CD4-positive, alpha-beta T cell (primary cell): ENCODE data around the gene SERPINA12. TPM values are rescaled to one million over a fixed set of nuclear protein-coding genes. Genes with fewer than 3 reads are reported as not detected.
"Not testable (repeated sequence)": the region's sequence is repeated elsewhere in the genome, so short reads cannot be mapped to it uniquely, and the experiment has no call there.

Experiments
- ATAC-seq: fragments of 200-7000 bp; cut with Tn5 transposase; one replicate; pipeline ENCODE4 v1.10.0; 2022; ENCODE audit warnings: mild to moderate bottlenecking; ENCODE audit not compliant: poor library complexity
- CTCF ChIA-PET: fragments of 350-600 bp; sonication (Branson Sonifier 250); formaldehyde crosslinking; loops from one replicate; lab custom pipeline; 2021; ENCODE audit warnings: antibody characterized with exemption, inconsistent platforms; lab: Charles Lee
- POLR2A ChIA-PET: fragments of 350-600 bp; sonication (Branson Sonifier 250); formaldehyde crosslinking; loops from one replicate; lab custom pipeline; 2021; ENCODE audit warnings: antibody characterized with exemption, inconsistent platforms; lab: Charles Lee
- DNase-seq, 14 experiments: peaks; one replicate each; pipeline ENCODE4 v3.0.0-alpha.2; 2013 to 2020; ENCODE audit warnings: mixed read lengths in 2 of 14
- H3K27ac ChIP-seq, 2 donors: one replicate each; pipeline versions ENCODE4 v1.5.1 to v1.7.0; 2013; ENCODE audit warnings: low read length in 2 of 2, low read depth in 1 of 2, mild to moderate bottlenecking in 1 of 2
- H3K27me3 ChIP-seq, 2 experiments: 1 replicate in 1 of 2; 2 replicates in 1 of 2; pipeline versions ENCODE4 v1.6.1 to v1.7.0; 2013; ENCODE audit warnings: low read length in 2 of 2, control low read depth in 1 of 2, mild to moderate bottlenecking in 1 of 2, moderate library complexity in 1 of 2; ENCODE audit not compliant: insufficient read depth in 2 of 2, control insufficient read depth in 1 of 2
- H3K36me3 ChIP-seq: one replicate; pipeline ENCODE4 v1.6.1; 2013; ENCODE audit warnings: low read length, control low read depth; ENCODE audit not compliant: insufficient read depth
- H3K4me1 ChIP-seq: one replicate; pipeline ENCODE4 v1.6.1; 2013; ENCODE audit warnings: low read length, control low read depth; ENCODE audit not compliant: insufficient read depth
- H3K4me3 ChIP-seq: one replicate; pipeline ENCODE4 v1.5.1; 2013; ENCODE audit warnings: mild to moderate bottlenecking, low read length, moderate library complexity
- H3K9me3 ChIP-seq, 2 experiments: 1 replicate in 1 of 2; 2 replicates in 1 of 2; pipeline versions ENCODE4 v1.6.1 to v1.7.0; 2013; ENCODE audit warnings: low read length in 2 of 2, mild to moderate bottlenecking in 2 of 2, control low read depth in 1 of 2, moderate library complexity in 1 of 2; ENCODE audit not compliant: control insufficient read depth in 1 of 2, insufficient read depth in 1 of 2
- H3K27ac Mint-ChIP-seq: one replicate; pipeline ENCODE4 v1.8.0; 2020; ENCODE audit warnings: mixed read lengths
- H3K27me3 Mint-ChIP-seq: one replicate; pipeline ENCODE4 v1.8.0; 2021; ENCODE audit warnings: mixed read lengths
- H3K36me3 Mint-ChIP-seq: one replicate; pipeline ENCODE4 v1.8.0; 2021; ENCODE audit warnings: low read depth, mixed read lengths
- H3K4me1 Mint-ChIP-seq: one replicate; pipeline ENCODE4 v1.8.0; 2021; ENCODE audit warnings: low read depth, mixed read lengths
- H3K4me3 Mint-ChIP-seq: one replicate; pipeline ENCODE4 v1.8.0; 2020; ENCODE audit warnings: mild to moderate bottlenecking, mixed read lengths
- H3K9me3 Mint-ChIP-seq: one replicate; pipeline ENCODE4 v1.8.0; 2020; ENCODE audit warnings: mixed read lengths
- intact Hi-C, 2 experiments: fragments of 100-400 bp; cut with DNase I in 1 of 2; cut with micrococcal nuclease in 1 of 2; formaldehyde crosslinking; loops; one replicate each; pipeline versions ENCODE4 v1.15.1 to v1.9.0; 2023 to 2025; cut with DNase I, micrococcal nuclease
- total RNA-seq, 174 experiments: library from RNA in 2 of 174; stranded (reverse) in 2 of 174; gene quantifications; one replicate each; pipeline ENCODE4 v1.2.3 and lab custom pipeline; 2021 to 2026
- TF ChIP-seq, protein P1 (sequence below): fragments of 200-600 bp; IDR thresholded peaks from one replicate; pipeline ENCODE4 v1.8.0; 2022; ENCODE audit warnings: antibody characterized with exemption, mild to moderate bottlenecking

SERPINA12 gene
- total RNA-seq, 2 experiments from 2014 or later: not detected

DNA sequence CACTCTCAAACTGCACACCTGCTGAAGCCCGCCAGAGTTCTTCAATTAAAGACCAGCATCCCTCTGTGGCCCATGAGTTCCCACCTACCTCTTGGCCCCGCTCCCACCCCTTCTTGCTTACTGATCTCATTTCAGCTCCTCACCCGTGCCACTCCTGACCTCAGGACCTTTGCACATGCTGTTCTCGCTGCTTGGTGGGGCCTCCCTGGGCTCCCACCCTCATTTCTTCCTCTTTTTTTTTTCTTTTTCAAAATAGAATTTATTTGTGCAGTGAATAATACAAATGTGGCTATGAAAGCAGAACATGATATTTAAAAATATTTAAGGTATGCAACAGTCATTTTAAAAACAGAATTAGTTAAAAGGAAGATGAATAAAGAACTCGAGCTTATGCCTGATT lies 24.8 kb downstream of the SERPINA12 start:
- CTCF ChIA-PET: no interaction called here
- Mint-ChIP-seq H3K4me1 (peaks cover 6% of the 10 kb centered on the region), H3K4me3 (no peak overlapping the region)

DNA sequence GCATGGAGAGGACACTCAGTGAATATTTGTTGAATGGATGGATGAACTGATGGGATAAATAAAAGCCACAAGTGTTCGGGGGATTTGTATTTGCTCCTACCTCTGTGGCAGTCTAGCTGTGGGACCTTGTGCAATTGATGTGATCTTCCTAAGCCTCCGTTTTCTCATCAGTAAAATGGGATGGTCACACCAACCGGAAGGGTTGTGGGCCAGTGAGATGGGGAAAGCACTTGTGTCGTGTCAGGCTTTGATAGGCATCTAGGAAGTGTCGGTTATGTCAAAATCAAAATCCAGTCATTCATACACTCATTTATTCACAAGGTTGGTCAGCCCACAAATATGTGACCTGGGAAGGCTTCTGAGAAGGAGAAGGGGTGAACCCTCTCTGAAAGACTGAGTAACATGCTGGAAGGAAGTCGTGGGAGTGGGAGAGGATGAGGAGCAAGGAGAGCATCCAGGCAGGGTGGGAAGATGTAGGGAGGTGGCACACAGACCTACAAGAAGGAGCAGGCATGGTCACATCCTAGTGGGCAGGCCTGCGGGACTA lies 25.5 kb downstream of the SERPINA12 start:
- H3K27ac Mint-ChIP-seq: no peak overlapping the region
- peaks cover 10 to 17% of the 10 kb centered on the region in 2 experiments for H3K27me3 ChIP-seq
- H3K36me3 Mint-ChIP-seq: no peaks in the 10 kb centered on the region
- H3K9me3 ChIP-seq: peaks cover 0 to 6% of the 10 kb centered on the region in 2 experiments
- no peaks in the 10 kb centered on the region for H3K36me3 ChIP-seq
- POLR2A ChIA-PET: no interaction called here
- peaks cover 4% of the 10 kb centered on the region for H3K9me3 Mint-ChIP-seq
- H3K4me3 ChIP-seq: no peak overlapping the region
- intact Hi-C loops: no loop called here
- H3K27me3 Mint-ChIP-seq: peaks cover 27% of the 10 kb centered on the region
- CTCF ChIA-PET: no interaction called here
- TF ChIP-seq, protein P1, sequence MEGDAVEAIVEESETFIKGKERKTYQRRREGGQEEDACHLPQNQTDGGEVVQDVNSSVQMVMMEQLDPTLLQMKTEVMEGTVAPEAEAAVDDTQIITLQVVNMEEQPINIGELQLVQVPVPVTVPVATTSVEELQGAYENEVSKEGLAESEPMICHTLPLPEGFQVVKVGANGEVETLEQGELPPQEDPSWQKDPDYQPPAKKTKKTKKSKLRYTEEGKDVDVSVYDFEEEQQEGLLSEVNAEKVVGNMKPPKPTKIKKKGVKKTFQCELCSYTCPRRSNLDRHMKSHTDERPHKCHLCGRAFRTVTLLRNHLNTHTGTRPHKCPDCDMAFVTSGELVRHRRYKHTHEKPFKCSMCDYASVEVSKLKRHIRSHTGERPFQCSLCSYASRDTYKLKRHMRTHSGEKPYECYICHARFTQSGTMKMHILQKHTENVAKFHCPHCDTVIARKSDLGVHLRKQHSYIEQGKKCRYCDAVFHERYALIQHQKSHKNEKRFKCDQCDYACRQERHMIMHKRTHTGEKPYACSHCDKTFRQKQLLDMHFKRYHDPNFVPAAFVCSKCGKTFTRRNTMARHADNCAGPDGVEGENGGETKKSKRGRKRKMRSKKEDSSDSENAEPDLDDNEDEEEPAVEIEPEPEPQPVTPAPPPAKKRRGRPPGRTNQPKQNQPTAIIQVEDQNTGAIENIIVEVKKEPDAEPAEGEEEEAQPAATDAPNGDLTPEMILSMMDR: no peak
- no peak for DNase-seq
- no peak for ATAC-seq
- H3K4me3 Mint-ChIP-seq: no peak overlapping the region
- H3K4me1 Mint-ChIP-seq: peaks cover 6% of the 10 kb centered on the region
- H3K4me1 ChIP-seq: peaks cover 7% of the 10 kb centered on the region
- no peak overlapping the region for H3K27ac ChIP-seq

More for the DNA sequence above, 24.8 kb downstream of the SERPINA12 start:
- no peak overlapping the region for H3K4me3 ChIP-seq
- no peak overlapping the region for H3K27ac ChIP-seq
- H3K9me3 ChIP-seq: no peaks in the 10 kb centered on the region
- intact Hi-C loops: no loop called here
- no peak overlapping the region for H3K27ac Mint-ChIP-seq
- ATAC-seq (no peak), DNase-seq (no peak)
- POLR2A ChIA-PET: no interaction called here
- H3K27me3 Mint-ChIP-seq: peaks cover 27% of the 10 kb centered on the region
- TF ChIP-seq, protein P1: no peak
- H3K36me3 ChIP-seq: no peaks in the 10 kb centered on the region
- no peaks in the 10 kb centered on the region for H3K36me3 Mint-ChIP-seq
- H3K4me1 ChIP-seq: peaks cover 7% of the 10 kb centered on the region
- no peaks in the 10 kb centered on the region for H3K9me3 Mint-ChIP-seq
- peaks cover 10 to 17% of the 10 kb centered on the region in 2 experiments for H3K27me3 ChIP-seq

DNA sequence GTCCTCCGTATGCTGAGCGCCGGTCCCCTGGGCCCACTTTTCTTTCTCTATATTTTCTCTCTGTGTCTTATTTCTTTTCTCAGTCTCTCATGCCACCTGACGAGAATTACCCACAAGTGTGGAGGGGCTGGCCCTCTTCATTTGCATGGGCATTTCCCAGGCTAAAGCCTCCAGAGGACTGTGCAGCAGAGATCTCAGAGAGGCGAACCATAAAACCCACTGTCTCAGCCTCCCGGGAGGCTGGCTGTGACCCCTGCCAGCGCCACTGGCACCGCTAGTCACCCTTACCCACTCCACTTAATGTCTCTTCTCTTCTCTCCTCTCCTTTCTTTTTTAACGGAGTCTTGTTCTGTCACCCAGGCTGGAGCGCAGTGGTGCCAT lies 26.2 kb downstream of the SERPINA12 start:
- intact Hi-C loops: no loop called here
- Histone ChIP-seq H3K36me3 (no peaks in the 10 kb centered on the region), H3K9me3 (peaks cover 0 to 12% of the 10 kb centered on the region in 2 experiments), H3K27me3 (peaks cover 10 to 17% of the 10 kb centered on the region in 2 experiments), H3K4me3 (no peak overlapping the region), H3K4me1 (peaks cover 7% of the 10 kb centered on the region), H3K27ac (no peak overlapping the region)
- Mint-ChIP-seq H3K4me1 (peaks cover 6% of the 10 kb centered on the region), H3K9me3 (peaks cover 8% of the 10 kb centered on the region), H3K4me3 (no peak overlapping the region), H3K27me3 (peaks cover 22% of the 10 kb centered on the region), H3K27ac (no peak overlapping the region), H3K36me3 (no peaks in the 10 kb centered on the region)
- POLR2A ChIA-PET: no interaction called here
- TF ChIP-seq, protein P1: no peak
- CTCF ChIA-PET: no interaction called here
- DNase-seq (no peak), ATAC-seq (no peak)

DNA sequence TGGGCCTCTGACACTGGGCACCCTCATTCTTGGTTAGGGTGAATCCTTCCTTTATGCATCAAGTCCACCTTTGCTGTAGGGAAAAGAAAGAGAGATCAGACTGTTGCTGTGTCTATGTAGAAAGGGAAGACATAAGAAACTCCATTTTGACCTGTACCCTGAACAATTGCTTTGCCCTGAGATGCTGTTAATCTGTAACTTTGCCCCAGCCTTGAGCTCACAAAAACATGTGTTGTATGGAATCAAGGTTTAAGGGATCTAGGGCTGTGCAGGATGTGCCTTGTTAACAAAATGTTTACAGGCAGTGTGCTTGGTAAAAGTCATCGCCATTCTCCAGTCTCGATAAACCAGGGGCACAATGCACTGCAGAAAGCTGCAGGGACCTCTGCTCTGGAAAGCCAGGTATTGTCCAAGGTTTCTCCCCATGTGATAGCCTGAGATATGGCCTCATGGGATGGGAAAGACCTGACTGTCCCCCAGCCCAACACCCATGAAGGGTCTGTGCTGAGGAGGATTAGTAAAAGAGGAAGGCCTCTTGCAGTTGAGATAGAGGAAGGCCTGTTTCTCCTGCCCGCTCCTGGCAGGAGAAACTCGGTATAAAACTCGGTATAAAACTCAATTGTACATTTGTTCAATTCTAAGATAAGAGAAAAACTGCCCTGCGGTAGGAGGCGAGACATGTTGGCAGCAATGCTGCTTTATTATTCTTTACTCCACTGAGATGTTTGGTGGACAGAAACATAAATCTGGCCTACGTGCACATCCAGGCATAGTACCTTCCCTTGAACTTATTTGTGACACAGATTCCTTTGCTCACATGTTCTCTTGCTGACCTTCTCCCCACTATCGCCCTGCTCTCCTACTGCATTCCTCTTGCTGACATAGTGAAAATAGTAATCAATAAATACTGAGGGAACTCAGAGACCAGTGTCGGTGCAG lies 26.9 kb downstream of the SERPINA12 start:
- H3K27ac Mint-ChIP-seq, intact Hi-C loops, H3K4me3 Mint-ChIP-seq, H3K9me3 Mint-ChIP-seq, CTCF ChIA-PET, H3K4me3 ChIP-seq, H3K4me1 ChIP-seq, H3K27ac ChIP-seq, ATAC-seq, POLR2A ChIA-PET, H3K4me1 Mint-ChIP-seq, H3K36me3 ChIP-seq, H3K36me3 Mint-ChIP-seq, DNase-seq: not testable (repeated sequence)
- H3K9me3 ChIP-seq: peaks cover 0 to 16% of the 10 kb centered on the region in 2 experiments
- peaks cover 10 to 17% of the 10 kb centered on the region in 2 experiments for H3K27me3 ChIP-seq
- peaks cover 22% of the 10 kb centered on the region for H3K27me3 Mint-ChIP-seq
